Astrocyte of the spinal cord (primary cell): ENCODE data around the gene AURKA.

Experiments used
- DNase-seq: peaks from one replicate; pipeline ENCODE4 v3.0.0; 2011; ENCODE audit warnings: low read depth, low spot score
- H3K4me3 ChIP-seq: 2 replicates; pipeline ENCODE4 v1.5.1; 2011; ENCODE audit warnings: low read depth, mild to moderate bottlenecking, low read length, moderate library complexity
- CTCF ChIP-seq: IDR thresholded peaks from 2 replicates; pipeline ENCODE4 v1.5.1; 2012; ENCODE audit warnings: low read depth, mild to moderate bottlenecking, low read length, inconsistent platforms
- in situ Hi-C: cut with HindIII; loops from 2 replicates; pipeline ENCODE4 v1.10.0; 2017; ENCODE audit warnings: low sequenced_read_pairs

The AURKA gene

GRCh38 chr20:56324806-56325205 lies 67.2 kb downstream of the AURKA start:
- no peak for TF ChIP-seq CTCF
- H3K4me3 ChIP-seq: no peak overlapping the region
- no peak for DNase-seq
- in situ Hi-C loops: no loop called here

- no peak for TF ChIP-seq CTCF
- H3K4me3 ChIP-seq: no peak overlapping the region
- in situ Hi-C loops: no loop called here
- no peak for DNase-seq
These were observed 68.4 kb downstream of the AURKA start for GRCh38 chr20:56323656-56324055.

GRCh38 chr20:56323206-56323605 lies 68.8 kb downstream of the AURKA start:
- no peak overlapping the region for H3K4me3 ChIP-seq
- TF ChIP-seq CTCF: no peak
- in situ Hi-C loops: no loop called here
- DNase-seq: no peak

GRCh38 chr20:56322681-56323080 lies 69.3 kb downstream of the AURKA start:
- no peak for DNase-seq
- TF ChIP-seq CTCF: no peak
- in situ Hi-C loops: no loop called here

More at GRCh38 chr20:56322681-56323080, 69.3 kb downstream of the AURKA start:
- H3K4me3 ChIP-seq: no peak overlapping the region
